Medulla oblongata (tissue), 1 donor: Measurements from ENCODE around the gene CUBN.
A peak's percentile ranks its signal among the peaks of the same experiment; 100 is the strongest.

ENCODE experiments used
- DNase-seq: peaks from one replicate; pipeline ENCODE4 v3.0.0-alpha.2; 2015; ENCODE audit errors: extremely low spot score

The CUBN gene

GRCh38 chr10:16789261-16789660, 340.4 kb downstream of the CUBN start:
- no peak for DNase-seq

GRCh38 chr10:16788778-16789177, 340.8 kb downstream of the CUBN start:
- DNase-seq, result no peak

- no peak for DNase-seq
Observed at GRCh38 chr10:16788125-16788524, 341.5 kb downstream of the CUBN start.

- DNase-seq, result no peak
Observed at GRCh38 chr10:16787361-16787791, 342.2 kb downstream of the CUBN start.

- no peak for DNase-seq
Observed at GRCh38 chr10:16780338-16780880, 349.2 kb downstream of the CUBN start.

GRCh38 chr10:16779384-16779915, 350.2 kb downstream of the CUBN start:
- DNase-seq, result no peak

GRCh38 chr10:16777473-16778370, 351.9 kb downstream of the CUBN start:
- DNase-seq, result peak; percentile 70

- no peak for DNase-seq
Observed at GRCh38 chr10:16776896-16777295, 352.7 kb downstream of the CUBN start.
